Heart left ventricle (tissue), 13 donors: Measurements from ENCODE around the gene GAS7.

Experiments
- POLR2A ChIP-seq, 2 donors: fragments of 450-650 bp; IDR thresholded peaks; one replicate each; pipeline ENCODE4 v1.6.1; 2017; ENCODE audit warnings: antibody characterized with exemption in 2 of 2, mild to moderate bottlenecking in 2 of 2, moderate library complexity in 2 of 2
- TF ChIP-seq, protein P1 (sequence below), 12 donors: fragments of 200-600 bp; sonication (generic) in 4 of 12; IDR thresholded peaks; one replicate each; pipeline versions ENCODE4 v1.5.0 to v1.8.0; 2018 to 2022; ENCODE audit warnings: antibody characterized with exemption in 12 of 12, mild to moderate bottlenecking in 5 of 12
- donor health status: ischemic (EF 13 %, LVEDD 7.1; RV severe dilation, severe dysfunction).
- donor health status: DM: no; HTN: yes; CAD: no.
- donor health status: DM: no; HTN: no; CAD: no.
- donor health status: ischemic (EF 25% LVEDD 6.9; RV normal size, moderate dysfunction).
- donor health status: ischemic (EF 25% LVEDD 5.7; RV mildly dilated, moderate dysfunction).
- donor health status: ischemic (EF 35%, LVEDD 5.7; RV mildly dilated, moderate dysfunction).
- donor health status: nonischemic (EF 11% LVEDD 7.7; RV severe dilation, severe dysfunction).
- donor health status: DM: yes; HTN: yes; CAD: no.
- donor health status: PGD.
- donor health status: ischemic (EF 29% LVEDD 5.4; RV normal size, mild dysfunction).
- donor health status: nonischemic (EF 23%, LVEDD 6.1; RV moderate dilation, normal function).

DNA sequence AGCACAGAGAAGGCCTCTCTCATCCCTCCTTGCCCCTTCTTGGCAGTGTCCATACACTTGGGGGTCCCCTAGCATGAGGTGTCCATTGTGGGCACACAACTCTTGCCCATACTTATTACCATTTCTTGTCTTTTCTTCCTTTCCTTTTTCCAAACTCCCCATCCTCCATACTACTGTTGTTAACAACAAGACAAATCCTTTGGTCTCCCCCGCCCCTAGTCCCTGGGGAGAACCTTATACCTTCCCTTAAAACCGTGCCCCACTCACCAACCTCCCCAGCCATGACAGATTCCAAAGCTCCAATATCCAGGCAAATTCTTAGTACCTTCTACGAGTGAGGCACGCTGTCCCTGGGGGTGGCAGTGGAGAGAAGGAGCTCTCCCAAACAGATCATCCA is 82.9 kb downstream of the GAS7 start:
- TF ChIP-seq, protein P1, sequence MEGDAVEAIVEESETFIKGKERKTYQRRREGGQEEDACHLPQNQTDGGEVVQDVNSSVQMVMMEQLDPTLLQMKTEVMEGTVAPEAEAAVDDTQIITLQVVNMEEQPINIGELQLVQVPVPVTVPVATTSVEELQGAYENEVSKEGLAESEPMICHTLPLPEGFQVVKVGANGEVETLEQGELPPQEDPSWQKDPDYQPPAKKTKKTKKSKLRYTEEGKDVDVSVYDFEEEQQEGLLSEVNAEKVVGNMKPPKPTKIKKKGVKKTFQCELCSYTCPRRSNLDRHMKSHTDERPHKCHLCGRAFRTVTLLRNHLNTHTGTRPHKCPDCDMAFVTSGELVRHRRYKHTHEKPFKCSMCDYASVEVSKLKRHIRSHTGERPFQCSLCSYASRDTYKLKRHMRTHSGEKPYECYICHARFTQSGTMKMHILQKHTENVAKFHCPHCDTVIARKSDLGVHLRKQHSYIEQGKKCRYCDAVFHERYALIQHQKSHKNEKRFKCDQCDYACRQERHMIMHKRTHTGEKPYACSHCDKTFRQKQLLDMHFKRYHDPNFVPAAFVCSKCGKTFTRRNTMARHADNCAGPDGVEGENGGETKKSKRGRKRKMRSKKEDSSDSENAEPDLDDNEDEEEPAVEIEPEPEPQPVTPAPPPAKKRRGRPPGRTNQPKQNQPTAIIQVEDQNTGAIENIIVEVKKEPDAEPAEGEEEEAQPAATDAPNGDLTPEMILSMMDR (IDR thresholded peaks at IDR 0.05), result no peak
- no peak for TF ChIP-seq POLR2A (IDR thresholded peaks at IDR 0.05)
